ENCODE results near the gene MTA1. TPM values are rescaled to one million over a fixed set of nuclear protein-coding genes. Genes with fewer than 3 reads are reported as not detected.

The MTA1 gene
- total RNA-seq, 4 donors from 2014 or later = 75.7 to 295 (median 165) TPM

DNA sequence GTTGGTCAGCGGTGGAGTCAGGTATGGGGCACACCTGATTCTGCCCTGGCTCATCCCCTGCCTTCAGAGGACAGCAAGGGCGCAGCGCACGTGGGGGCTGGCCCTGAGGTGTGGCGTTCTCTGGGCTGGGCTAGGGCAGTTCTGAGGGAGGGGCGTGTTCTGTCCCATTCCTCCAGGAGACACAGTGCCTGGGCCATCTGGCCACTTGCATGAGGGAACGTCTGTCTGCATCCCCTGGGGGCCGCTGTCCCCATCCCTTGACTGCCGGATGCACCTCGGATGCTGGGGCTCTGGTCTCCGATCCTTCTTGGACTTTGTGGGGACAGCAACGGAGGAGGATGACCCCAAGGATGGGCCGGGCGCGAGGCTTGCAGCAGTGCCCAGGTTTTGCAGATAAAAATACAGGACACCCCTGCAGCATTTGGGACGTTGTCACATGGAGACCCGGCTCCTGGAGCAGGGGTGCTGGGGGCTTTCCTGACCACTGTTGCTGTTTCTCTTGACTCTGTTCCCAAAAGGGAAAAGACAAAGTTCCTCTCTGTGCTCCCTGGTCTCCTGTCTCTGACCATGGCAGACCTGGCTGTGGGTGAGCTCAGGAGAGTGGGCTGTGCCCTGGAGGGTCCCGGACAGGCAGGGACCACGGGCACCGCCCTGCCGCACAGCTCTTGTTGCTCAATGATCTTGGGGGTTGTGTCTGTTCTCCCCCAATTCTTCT, 6.9 kb downstream of the MTA1 start:
- no peak for DNase-seq
- H3K27me3 ChIP-seq = no peaks in the 10 kb centered on the region
- H3K27ac ChIP-seq = no peak overlapping the region
- H3K4me3 ChIP-seq = no peak overlapping the region
- no peaks in the 10 kb centered on the region for H3K36me3 ChIP-seq
- peaks cover 0 to 10% (median 5%) of the 10 kb centered on the region in 4 donors for H3K4me1 ChIP-seq
- TF ChIP-seq, protein P1, sequence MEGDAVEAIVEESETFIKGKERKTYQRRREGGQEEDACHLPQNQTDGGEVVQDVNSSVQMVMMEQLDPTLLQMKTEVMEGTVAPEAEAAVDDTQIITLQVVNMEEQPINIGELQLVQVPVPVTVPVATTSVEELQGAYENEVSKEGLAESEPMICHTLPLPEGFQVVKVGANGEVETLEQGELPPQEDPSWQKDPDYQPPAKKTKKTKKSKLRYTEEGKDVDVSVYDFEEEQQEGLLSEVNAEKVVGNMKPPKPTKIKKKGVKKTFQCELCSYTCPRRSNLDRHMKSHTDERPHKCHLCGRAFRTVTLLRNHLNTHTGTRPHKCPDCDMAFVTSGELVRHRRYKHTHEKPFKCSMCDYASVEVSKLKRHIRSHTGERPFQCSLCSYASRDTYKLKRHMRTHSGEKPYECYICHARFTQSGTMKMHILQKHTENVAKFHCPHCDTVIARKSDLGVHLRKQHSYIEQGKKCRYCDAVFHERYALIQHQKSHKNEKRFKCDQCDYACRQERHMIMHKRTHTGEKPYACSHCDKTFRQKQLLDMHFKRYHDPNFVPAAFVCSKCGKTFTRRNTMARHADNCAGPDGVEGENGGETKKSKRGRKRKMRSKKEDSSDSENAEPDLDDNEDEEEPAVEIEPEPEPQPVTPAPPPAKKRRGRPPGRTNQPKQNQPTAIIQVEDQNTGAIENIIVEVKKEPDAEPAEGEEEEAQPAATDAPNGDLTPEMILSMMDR (IDR thresholded peaks at IDR 0.05) = no peak
- no peak for TF ChIP-seq POLR2A (IDR thresholded peaks at IDR 0.05)
- H3K9me3 ChIP-seq = no peaks in the 10 kb centered on the region

DNA sequence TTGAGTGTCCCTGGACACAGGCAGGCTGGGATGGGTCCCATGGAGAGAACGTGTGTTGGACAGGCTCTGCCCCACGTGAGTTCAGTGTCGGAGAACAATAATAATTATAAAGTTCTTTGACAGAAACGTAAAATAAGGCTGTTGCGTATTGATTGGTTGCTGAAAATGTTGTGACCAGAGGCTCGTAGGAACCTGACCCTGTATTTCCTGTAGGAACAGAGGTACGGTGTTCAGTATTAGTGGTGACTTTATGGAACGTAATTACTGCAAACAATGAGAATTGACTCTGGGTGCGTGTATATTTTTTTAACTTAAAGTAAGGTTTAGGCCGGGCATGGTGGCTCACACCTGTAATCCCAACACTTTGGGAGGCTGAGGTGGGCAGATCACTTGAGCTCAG, 7.8 kb downstream of the MTA1 start:
- Histone ChIP-seq H3K27ac (no peak overlapping the region), H3K9me3 (no peaks in the 10 kb centered on the region), H3K27me3 (no peaks in the 10 kb centered on the region), H3K4me3 (no peak overlapping the region), H3K36me3 (no peaks in the 10 kb centered on the region), H3K4me1 (peaks cover 0 to 3% (median under 1%) of the 10 kb centered on the region in 4 donors)
- DNase-seq = no peak
- TF ChIP-seq, protein P1 (IDR thresholded peaks at IDR 0.05) = no peak
- TF ChIP-seq POLR2A (IDR thresholded peaks at IDR 0.05) = no peak

DNA sequence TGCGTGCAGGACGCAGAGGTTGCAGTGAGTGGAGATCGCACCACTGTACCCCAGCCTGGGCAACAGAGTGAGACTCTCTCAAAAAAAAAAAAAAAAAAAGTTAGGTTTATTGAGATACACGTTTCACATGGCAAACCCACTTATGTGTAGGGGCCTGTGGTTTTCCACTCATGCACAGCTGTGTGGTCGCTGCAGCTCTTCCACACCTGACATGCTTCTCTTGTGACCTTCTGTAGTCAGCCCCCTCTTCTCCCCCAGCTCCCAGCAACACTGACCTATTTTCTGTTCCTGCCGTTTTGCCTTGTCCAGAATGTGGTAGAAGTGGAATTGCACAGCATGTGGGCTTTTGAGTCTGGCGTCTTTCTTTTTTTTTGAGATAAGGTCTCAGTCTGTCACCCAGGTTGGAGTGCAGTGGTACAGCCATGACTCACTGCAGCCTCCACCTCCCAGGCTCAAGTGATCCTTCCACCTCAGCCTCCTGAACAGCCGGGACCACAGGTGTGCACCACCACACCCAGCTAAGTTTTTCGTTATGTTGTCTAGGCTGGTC, 8.4 kb downstream of the MTA1 start:
- TF ChIP-seq, protein P1 (IDR thresholded peaks at IDR 0.05) = no peak
- TF ChIP-seq POLR2A (IDR thresholded peaks at IDR 0.05) = no peak
- H3K4me3 ChIP-seq = no peak overlapping the region
- no peaks in the 10 kb centered on the region for H3K27me3 ChIP-seq
- H3K27ac ChIP-seq = no peak overlapping the region
- H3K4me1 ChIP-seq = no peaks in the 10 kb centered on the region
- DNase-seq = no peak
- H3K36me3 ChIP-seq = no peaks in the 10 kb centered on the region
- H3K9me3 ChIP-seq = no peaks in the 10 kb centered on the region

DNA sequence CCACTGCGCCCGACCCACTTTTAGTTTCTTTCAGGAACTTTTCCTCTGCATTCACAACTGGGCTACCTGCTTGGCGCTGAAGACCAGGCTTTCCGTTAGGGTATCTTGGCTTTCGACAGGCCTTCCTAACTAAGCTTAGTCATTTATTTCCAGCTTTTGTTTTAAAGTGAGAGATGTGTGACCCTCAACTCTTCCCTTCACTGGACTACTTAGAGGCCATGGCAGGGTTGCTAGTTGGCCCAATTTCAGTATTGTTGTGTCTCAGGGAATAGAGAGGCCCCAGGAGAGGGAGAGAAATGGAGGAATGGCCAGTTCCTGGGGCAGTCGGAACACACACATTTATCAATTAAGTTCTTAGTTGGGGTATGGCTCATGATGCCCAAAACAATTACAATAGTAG, 10.4 kb downstream of the MTA1 start:
- no peaks in the 10 kb centered on the region for H3K27me3 ChIP-seq
- H3K9me3 ChIP-seq = no peaks in the 10 kb centered on the region
- H3K4me1 ChIP-seq = no peaks in the 10 kb centered on the region
- H3K36me3 ChIP-seq = no peaks in the 10 kb centered on the region
- TF ChIP-seq POLR2A (IDR thresholded peaks at IDR 0.05) = no peak
- TF ChIP-seq, protein P1 (IDR thresholded peaks at IDR 0.05) = no peak
- no peak overlapping the region for H3K27ac ChIP-seq
- DNase-seq = no peak
- H3K4me3 ChIP-seq = no peak overlapping the region

DNA sequence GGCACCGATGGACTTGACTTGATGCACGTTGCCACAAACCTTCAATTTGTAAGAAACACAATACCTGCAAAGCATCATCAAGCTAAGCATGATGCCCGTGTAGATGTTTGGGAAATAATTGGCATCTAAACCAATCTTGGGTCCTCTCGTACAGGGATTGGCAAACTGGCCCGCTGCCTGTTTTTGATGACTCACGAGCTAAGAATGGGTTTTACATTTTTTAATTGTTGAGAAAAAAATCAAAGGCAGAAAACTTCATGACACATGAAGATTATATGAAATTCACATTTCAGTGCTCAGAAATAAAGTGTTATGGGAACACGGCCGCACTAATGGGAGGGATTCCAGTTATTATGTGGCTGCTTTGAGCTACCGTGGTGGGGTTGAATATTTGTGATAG, 10.9 kb downstream of the MTA1 start:
- Histone ChIP-seq H3K27ac (no peak overlapping the region), H3K27me3 (no peaks in the 10 kb centered on the region), H3K4me1 (no peaks in the 10 kb centered on the region), H3K36me3 (no peaks in the 10 kb centered on the region), H3K4me3 (no peak overlapping the region), H3K9me3 (no peaks in the 10 kb centered on the region)
- TF ChIP-seq, protein P1 (IDR thresholded peaks at IDR 0.05) = no peak
- no peak for TF ChIP-seq POLR2A (IDR thresholded peaks at IDR 0.05)
- DNase-seq = no peak

All from Peyer's patch (tissue), 4 donors.